ENCODE results near the gene BRD1.

The BRD1 gene

GRCh38 chr22:49740242-49740641, 87.4 kb downstream of the BRD1 start:
- no peak for DNase-seq (ENCODE audit: low spot score)
- no peak for TF ChIP-seq CTCF (IDR thresholded peaks at IDR 0.05; ENCODE audit: extremely low read depth, insufficient read depth, missing control alignments)
- in situ Hi-C loops (cut with MboI; ENCODE audit: low pct_unique_long_range_greater_than_20kb, low sequenced_read_pairs, unreplicated experiment): no loop called here

DNA sequence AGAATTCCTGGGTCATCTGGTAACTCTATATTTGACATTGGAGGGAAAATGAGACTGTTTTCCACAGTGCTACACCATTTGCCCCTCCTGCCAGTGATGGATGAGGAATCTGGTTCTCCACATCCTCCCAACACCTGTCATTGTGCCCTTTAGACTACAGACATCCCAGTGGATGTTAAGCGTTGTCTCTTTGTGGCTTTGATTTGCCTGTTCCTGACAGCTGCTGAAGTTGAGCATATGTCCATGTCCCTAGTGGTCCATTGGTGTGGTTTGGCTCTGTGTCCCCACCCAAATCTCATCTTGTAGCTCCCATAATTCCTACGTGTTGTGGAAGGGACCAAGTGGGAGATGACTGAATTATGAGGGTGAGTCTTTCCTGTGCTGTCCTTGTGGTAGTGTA, 88.5 kb downstream of the BRD1 start:
- no peak for TF ChIP-seq CTCF (IDR thresholded peaks at IDR 0.05; ENCODE audit: extremely low read depth, insufficient read depth, missing control alignments)
- in situ Hi-C loops (cut with MboI; ENCODE audit: low pct_unique_long_range_greater_than_20kb, low sequenced_read_pairs, unreplicated experiment): no loop called here
- DNase-seq (ENCODE audit: low spot score): no peak

DNA sequence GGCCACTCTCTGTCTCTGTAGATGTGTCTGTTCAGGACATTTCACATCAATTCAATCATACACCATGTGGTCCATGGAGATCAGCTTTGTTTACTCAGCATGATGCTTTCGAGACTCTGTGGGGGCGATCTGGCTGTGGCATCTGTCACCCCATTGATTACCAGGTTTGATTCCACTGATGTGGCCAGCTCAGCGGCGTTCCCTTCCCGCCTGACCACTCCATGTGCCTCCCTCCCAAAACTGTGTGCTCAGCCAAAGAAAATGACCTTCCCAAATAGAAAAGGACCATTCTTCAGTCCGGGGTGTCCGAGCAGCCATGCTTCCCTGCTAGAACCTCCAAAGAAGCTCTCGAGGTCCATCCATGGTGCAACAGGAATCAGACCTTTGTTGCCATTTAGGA, 89.1 kb downstream of the BRD1 start:
- in situ Hi-C loops (cut with MboI; ENCODE audit: low pct_unique_long_range_greater_than_20kb, low sequenced_read_pairs, unreplicated experiment): no loop called here
- no peak for TF ChIP-seq CTCF (IDR thresholded peaks at IDR 0.05; ENCODE audit: extremely low read depth, insufficient read depth, missing control alignments)
- no peak for DNase-seq (ENCODE audit: low spot score)

DNA sequence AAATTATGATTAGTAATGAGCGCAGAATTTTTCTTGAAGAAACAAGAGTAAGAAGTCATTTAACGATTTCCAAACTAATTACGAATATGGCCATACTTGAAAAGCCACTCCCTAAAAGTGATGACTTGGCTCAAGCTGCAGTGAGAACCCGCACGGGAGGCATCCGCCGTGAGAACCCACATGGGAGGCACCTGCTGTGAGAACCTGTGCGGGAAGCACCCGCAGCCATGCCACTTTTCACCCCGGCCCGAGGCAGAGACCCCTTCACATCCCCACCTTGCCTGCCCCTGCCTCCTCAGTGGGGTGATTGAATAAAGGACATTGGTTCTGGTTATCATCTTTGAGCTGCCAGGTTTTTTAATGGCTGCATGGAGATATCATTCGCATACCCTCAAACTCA, 89.7 kb downstream of the BRD1 start:
- in situ Hi-C loops (cut with MboI; ENCODE audit: low pct_unique_long_range_greater_than_20kb, low sequenced_read_pairs, unreplicated experiment): no loop called here
- TF ChIP-seq CTCF (IDR thresholded peaks at IDR 0.05; ENCODE audit: extremely low read depth, insufficient read depth, missing control alignments): no peak
- no peak for DNase-seq (ENCODE audit: low spot score)

DNA sequence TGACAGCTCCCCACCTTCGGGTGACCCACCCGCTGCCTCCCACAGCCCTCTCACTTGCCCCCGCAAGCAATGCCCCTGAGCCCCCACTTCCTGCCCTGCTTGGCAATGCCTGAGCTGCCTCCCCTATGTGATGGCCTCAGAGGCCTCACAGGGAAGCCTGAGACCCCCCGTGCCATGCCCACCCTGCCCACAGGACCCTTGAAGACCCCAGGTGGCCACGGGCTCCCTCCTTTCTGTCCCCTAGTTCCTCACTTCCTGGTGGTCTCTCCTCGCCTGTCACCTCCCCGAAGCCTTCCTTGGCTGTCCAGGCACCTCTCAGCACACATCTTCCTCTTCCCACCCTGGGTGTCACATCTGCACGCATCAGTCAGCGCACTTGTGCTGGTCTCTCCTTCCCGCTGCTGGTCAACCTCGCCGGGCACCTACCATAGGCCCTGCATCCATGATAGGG, 90.5 kb downstream of the BRD1 start:
- no peak for TF ChIP-seq CTCF (IDR thresholded peaks at IDR 0.05; ENCODE audit: extremely low read depth, insufficient read depth, missing control alignments)
- no peak for DNase-seq (ENCODE audit: low spot score)
- in situ Hi-C loops (cut with MboI; ENCODE audit: low pct_unique_long_range_greater_than_20kb, low sequenced_read_pairs, unreplicated experiment): no loop called here

DNA sequence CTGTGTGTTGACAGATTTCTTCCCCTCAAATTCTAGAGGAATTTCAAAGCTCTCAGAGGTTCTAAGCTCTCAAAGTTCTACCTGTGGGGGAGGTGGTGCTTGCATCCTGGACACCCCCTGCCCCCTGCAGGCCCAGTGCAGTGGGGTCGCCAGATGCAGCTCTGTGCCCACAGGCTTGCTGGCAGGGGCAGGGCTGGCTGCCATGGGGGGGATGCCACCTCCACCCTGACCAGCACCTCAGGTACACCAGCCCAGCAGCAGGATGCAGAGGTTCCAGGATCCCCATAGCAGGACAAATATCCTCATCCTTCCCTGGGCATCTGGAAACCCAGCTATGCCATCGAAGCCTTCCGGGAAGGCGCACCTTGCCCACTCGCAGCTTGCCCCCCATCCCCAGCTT, 91.1 kb downstream of the BRD1 start:
- DNase-seq (ENCODE audit: low spot score): no peak
- no peak for TF ChIP-seq CTCF (IDR thresholded peaks at IDR 0.05; ENCODE audit: extremely low read depth, insufficient read depth, missing control alignments)
- in situ Hi-C loops (cut with MboI; ENCODE audit: low pct_unique_long_range_greater_than_20kb, low sequenced_read_pairs, unreplicated experiment): no loop called here

DNA sequence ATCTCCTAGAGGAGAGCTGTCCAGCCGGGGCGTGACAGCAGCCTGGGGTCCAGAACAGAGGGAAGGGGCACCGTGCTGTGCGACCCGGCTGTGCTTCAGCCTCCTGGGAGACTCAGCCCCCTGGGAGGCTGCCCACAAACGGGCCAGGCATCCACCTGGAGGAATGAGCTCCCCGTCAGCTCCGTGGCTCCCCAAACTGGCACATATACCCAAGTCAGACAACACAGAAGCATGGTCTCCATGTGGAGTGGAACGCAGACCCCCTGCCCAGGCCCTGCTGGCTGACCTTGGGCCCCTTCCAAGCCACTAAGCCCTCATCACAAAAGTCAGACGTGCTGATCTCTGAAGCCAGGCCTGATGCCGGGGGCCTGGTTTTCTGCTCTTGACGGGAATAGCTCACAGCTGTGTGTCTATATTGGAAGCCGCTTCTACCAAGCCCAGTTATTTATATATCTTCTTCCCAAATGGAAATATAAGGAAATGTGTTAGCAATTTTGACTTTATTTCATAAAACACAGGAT, 91.7 kb downstream of the BRD1 start:
- no peak for DNase-seq (ENCODE audit: low spot score)
- no peak for TF ChIP-seq CTCF (IDR thresholded peaks at IDR 0.05; ENCODE audit: extremely low read depth, insufficient read depth, missing control alignments)
- in situ Hi-C loops (cut with MboI; ENCODE audit: low pct_unique_long_range_greater_than_20kb, low sequenced_read_pairs, unreplicated experiment): no loop called here
